HFFc6 (cell line): ENCODE measurements around the gene VPS16. TPM values are rescaled to one million over a fixed set of nuclear protein-coding genes. Genes with fewer than 3 reads are reported as not detected.
A peak's percentile ranks its signal among the peaks of the same experiment; 100 is the strongest.

Source experiments
- DNase-seq: peaks from one replicate; pipeline ENCODE4 v3.0.0-alpha.2; 2018
- H3K27ac Mint-ChIP-seq: 2 replicates; pipeline ENCODE4 v1.8.0; 2020; ENCODE audit warnings: mild to moderate bottlenecking, mixed read lengths
- H3K27me3 Mint-ChIP-seq: 2 replicates; pipeline ENCODE4 v1.8.0; 2021; ENCODE audit warnings: mild to moderate bottlenecking, moderate library complexity, mixed read lengths; ENCODE audit not compliant: insufficient read depth
- H3K36me3 Mint-ChIP-seq: 2 replicates; pipeline ENCODE4 v1.8.0; 2021; ENCODE audit warnings: low read depth, mixed read lengths
- H3K4me1 Mint-ChIP-seq: 2 replicates; pipeline ENCODE4 v1.8.0; 2020; ENCODE audit warnings: low read depth, mixed read lengths
- H3K4me3 Mint-ChIP-seq: 2 replicates; pipeline ENCODE4 v1.8.0; 2020; ENCODE audit warnings: mild to moderate bottlenecking, moderate library complexity, mixed read lengths
- H3K9me3 Mint-ChIP-seq: 2 replicates; pipeline ENCODE4 v1.8.0; 2020; ENCODE audit warnings: mild to moderate bottlenecking, mixed read lengths
- total RNA-seq, 6 experiments: library from RNA; stranded (reverse); fragmentation: NEBNext Ultra II Directional; extraction: Animal tissue kit (Norgen Biotek cat#: 25700); gene quantifications; 2 replicates in 1 of 6; 3 replicates in 5 of 6; pipeline ENCODE4 v1.2.3, GENCODE V29; 2021
- TF ChIP-seq, protein P1 (sequence below): fragments of 200-600 bp; sonication (generic); IDR thresholded peaks from 2 replicates; pipeline ENCODE4 v1.5.0; 2021; ENCODE audit warnings: antibody characterized with exemption, mild to moderate bottlenecking

Gene VPS16
- total RNA-seq, 6 experiments from 2014 or later: 30.6 to 36.3 (median 35.2) TPM

- H3K27ac Mint-ChIP-seq: peak overlapping the region; percentile 81
- peaks cover 54% of the 10 kb centered on the region for H3K4me1 Mint-ChIP-seq
- peak; percentile 86 for DNase-seq
- H3K27me3 Mint-ChIP-seq: no peaks in the 10 kb centered on the region; the same call in 1 of the 2 replicates
- 0 out of 2 replicates have a peak, but pooled peaks cover 5% of the 10 kb centered on the region for H3K36me3 Mint-ChIP-seq
- no peak overlapping the region for H3K4me3 Mint-ChIP-seq
- no peaks in the 10 kb centered on the region for H3K9me3 Mint-ChIP-seq
- TF ChIP-seq, protein P1, sequence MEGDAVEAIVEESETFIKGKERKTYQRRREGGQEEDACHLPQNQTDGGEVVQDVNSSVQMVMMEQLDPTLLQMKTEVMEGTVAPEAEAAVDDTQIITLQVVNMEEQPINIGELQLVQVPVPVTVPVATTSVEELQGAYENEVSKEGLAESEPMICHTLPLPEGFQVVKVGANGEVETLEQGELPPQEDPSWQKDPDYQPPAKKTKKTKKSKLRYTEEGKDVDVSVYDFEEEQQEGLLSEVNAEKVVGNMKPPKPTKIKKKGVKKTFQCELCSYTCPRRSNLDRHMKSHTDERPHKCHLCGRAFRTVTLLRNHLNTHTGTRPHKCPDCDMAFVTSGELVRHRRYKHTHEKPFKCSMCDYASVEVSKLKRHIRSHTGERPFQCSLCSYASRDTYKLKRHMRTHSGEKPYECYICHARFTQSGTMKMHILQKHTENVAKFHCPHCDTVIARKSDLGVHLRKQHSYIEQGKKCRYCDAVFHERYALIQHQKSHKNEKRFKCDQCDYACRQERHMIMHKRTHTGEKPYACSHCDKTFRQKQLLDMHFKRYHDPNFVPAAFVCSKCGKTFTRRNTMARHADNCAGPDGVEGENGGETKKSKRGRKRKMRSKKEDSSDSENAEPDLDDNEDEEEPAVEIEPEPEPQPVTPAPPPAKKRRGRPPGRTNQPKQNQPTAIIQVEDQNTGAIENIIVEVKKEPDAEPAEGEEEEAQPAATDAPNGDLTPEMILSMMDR: no peak
These were observed 38.6 kb downstream of the VPS16 start for GRCh38 chr20:2879146-2879545.

DNA sequence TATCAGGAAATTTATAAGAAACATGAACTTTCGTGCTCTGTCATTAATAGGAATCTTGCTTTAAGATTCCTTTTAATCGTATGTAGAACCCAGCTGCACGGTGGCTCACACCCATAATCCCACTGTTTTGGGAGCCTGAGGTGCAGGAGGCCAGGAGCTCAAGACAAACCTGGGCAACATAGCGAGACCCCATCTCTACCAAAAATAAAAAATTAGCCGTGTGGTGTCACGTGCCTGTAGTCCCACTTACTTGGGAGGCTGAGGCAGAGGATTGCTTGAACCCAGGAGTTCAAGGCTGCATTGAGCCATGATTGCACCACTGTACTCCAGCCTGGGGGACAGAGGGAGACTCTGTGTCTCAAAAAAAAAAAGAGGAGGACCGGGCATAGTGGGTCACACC is 40.1 kb downstream of the VPS16 start:
- H3K4me1 Mint-ChIP-seq: peaks cover 52% of the 10 kb centered on the region
- TF ChIP-seq, protein P1: no peak
- H3K27ac Mint-ChIP-seq: no peak overlapping the region
- no peak for DNase-seq
- H3K4me3 Mint-ChIP-seq: no peak overlapping the region
- H3K9me3 Mint-ChIP-seq: no peaks in the 10 kb centered on the region
- H3K27me3 Mint-ChIP-seq: no peaks in the 10 kb centered on the region; the same call in 1 of the 2 replicates
- 0 out of 2 replicates have a peak, but pooled peaks cover 5% of the 10 kb centered on the region for H3K36me3 Mint-ChIP-seq

DNA sequence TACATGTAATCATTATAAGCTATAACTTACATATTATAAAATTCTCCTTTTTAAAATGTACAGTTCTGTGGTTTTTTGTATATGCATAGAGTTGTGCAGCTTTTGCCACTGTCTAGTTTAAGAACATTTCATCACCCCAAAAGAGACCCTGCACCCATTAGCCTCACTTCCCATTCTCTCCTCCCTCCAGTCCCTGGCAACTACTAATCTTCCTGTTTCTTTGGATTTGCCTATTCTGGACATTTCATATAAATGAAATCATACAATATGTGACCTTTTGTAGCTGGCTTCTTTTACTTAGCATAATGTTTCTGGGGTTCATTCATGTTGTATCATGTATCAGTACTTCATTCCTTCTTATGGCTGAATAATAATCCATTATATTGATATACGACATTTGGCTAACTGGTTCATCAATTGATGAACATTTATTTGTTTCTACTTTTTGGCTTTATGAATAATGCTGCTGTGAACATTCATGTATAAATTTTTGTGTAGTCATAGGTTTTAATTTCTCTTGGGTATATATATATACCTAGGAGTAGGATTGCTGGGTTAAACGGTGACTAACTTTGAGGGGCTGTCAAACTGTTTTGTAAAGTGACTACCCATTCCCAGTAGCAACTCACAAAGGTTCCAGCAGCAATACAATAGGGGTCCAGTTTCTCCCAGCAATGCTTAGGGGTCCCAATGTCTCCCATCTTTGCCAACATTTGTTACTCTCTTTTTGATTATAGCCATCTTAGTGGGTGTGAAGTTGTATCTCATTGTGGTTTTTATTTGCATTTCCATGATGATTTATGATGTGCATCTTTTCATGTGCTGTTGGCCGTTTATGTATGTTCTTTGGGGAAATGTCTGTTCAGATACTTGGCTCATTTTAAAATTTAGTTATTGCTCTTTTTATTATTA is 43.4 kb downstream of the VPS16 start:
- H3K27me3 Mint-ChIP-seq: no peaks in the 10 kb centered on the region

DNA sequence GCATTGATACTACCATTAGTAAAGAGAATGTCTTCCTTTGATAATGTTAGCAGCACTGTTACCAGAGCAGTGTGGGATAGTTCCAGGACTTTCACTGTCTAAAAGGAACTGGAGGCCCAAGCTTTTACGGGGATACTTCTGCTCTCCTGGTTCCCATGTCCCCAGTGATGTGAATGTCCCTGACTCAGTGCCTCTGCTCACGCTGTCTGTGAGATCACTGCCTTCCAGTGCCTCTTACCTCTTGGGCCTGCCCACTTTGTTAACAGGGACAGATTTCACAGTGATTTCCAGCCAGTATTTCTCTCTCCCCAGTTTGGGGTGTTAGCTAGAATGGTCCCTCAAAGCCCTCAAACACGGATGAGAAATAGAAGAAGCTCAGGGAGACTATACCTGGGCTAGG is 47.2 kb downstream of the VPS16 start:
- peaks cover 3% of the 10 kb centered on the region; the same call in 1 of the 2 replicates for H3K36me3 Mint-ChIP-seq
- H3K27ac Mint-ChIP-seq: no peak overlapping the region
- no peak overlapping the region for H3K4me3 Mint-ChIP-seq
- TF ChIP-seq, protein P1: no peak
- H3K27me3 Mint-ChIP-seq: peaks cover 5% of the 10 kb centered on the region; the same call in 1 of the 2 replicates
- H3K4me1 Mint-ChIP-seq: peaks cover 48% of the 10 kb centered on the region
- no peaks in the 10 kb centered on the region for H3K9me3 Mint-ChIP-seq
- DNase-seq: no peak

More for the DNA sequence above, 43.4 kb downstream of the VPS16 start:
- Mint-ChIP-seq H3K9me3 (no peaks in the 10 kb centered on the region), H3K27ac (no peak overlapping the region), H3K4me1 (peaks cover 38% of the 10 kb centered on the region), H3K4me3 (no peak overlapping the region), H3K36me3 (no peaks in the 10 kb centered on the region)
- no peak for DNase-seq
- TF ChIP-seq, protein P1: no peak

DNA sequence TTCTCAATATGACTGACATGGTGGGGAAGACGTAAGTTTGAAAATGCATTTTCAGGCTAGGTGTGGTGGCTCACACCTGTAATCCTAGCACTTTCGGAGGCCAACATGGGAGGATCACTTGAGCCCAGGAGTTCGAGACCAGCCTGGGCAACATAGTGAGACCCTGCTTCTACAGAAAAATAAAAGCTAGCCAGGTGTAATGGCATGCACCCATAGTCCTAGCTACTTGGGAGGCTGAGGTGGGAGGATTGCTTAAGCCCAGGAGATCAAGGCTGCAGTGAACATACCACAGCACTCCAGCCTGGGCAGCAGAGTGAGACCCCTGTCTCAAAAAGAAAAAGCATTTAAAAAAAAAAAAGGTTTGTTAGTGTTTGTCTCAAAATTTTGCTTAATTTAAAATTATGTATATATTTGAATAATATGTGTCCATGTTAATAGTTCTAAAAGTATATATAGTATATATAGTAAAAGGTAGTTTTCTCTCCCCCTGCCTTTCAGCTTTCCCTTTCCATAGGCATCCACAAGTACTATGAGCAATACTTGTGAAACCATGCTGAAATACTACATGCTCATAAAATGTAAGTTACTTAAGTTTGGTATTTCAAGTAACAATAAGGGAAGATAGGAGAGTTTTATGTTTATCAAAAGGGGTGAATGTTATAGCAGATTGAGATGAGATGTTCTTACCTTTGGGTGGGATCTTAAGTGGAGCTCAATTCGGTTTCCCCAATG is 47.8 kb downstream of the VPS16 start:
- H3K4me3 Mint-ChIP-seq: no peak overlapping the region
- no peak for DNase-seq
- H3K27me3 Mint-ChIP-seq: peaks cover 5% of the 10 kb centered on the region; the same call in 1 of the 2 replicates
- peaks cover 3% of the 10 kb centered on the region; the same call in 1 of the 2 replicates for H3K36me3 Mint-ChIP-seq
- H3K4me1 Mint-ChIP-seq: peaks cover 48% of the 10 kb centered on the region
- no peaks in the 10 kb centered on the region for H3K9me3 Mint-ChIP-seq
- no peak overlapping the region for H3K27ac Mint-ChIP-seq
- TF ChIP-seq, protein P1: no peak
